K562 treated with DMSO at 1 percent for 12 hours (cell line): ENCODE measurements around the gene MRPL57. TPM values are rescaled to one million over a fixed set of nuclear protein-coding genes. Genes with fewer than 3 reads are reported as not detected.

Experiments used
- total RNA-seq: library from RNA; unstranded; fragments of 300-600 nt; gene quantifications from 2 replicates; pipeline ENCODE4 v1.2.3, GENCODE V29; 2022; ENCODE audit not compliant: insufficient read depth

Gene MRPL57
- total RNA-seq, result 10.5 and 13.8 TPM in 2 replicates

DNA sequence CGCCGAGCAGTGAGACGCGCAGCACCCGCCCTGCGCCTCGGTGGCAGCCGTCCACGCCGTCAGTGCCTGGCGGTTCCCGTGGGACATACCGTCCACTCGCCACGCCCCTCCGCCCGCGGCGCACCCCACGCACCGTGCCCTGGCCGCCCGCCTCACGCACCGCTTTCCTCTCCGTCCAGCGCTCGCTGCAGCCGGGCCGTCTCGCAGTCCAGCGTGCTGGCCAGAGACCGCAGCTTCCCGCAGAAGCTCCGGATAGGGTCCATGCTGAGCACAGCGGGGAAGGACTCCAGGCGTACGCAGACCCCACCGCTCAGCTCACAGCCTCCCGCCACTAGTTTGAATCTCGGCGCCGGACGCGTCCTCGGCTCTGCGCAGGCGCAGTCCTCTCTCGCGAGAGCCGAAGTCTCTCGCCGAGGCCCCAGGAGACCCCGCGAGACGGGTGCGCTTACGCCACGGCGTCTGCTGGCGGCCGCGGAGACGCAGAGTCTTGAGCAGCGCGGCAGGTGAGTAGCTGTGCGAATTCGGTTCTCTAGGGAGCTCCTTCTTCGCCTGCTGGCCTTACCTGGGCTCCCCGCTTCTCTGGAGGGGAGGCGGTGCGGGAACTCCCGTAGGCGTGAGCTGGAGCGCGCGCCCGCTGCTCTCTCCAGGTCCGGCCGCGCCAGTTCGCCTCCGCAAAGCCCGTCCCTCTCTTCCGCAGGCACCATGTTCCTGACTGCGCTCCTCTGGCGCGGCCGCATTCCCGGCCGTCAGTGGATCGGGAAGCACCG, at the start of gene MRPL57, which contains the start of gene SKA3:
MRPL57 (plus strand) TSS at position 444 of the 767 bp plus-strand sequence; CDS start at position 703, 259 bp downstream.
SKA3 (minus strand) TSS at position 338 of the 767 bp plus-strand sequence; CDS start at position 263, 75 bp downstream.

Other genes starting within 250 kb of the MRPL57 start
- 0.35 and 2.6 TPM in 2 replicates for gene LATS2, start 115.1 kb upstream of the MRPL57 start, total RNA-seq
- 38.8 and 42.9 TPM in 2 replicates for gene SAP18, start 36.5 kb upstream of the MRPL57 start, total RNA-seq
- gene SKA3, start 106 bp upstream of the MRPL57 start, total RNA-seq, result 9.2 and 16.5 TPM in 2 replicates